HepG2 (cell line): ENCODE measurements around the gene NARS2. TPM values are rescaled to one million over a fixed set of nuclear protein-coding genes. Genes with fewer than 3 reads are reported as not detected.

ENCODE experiments used
- ATAC-seq: fragments of 200-7000 bp; cut with Tn5 transposase; 3 replicates; pipeline ENCODE4 v1.9.1; 2020; ENCODE audit warnings: mild to moderate bottlenecking, moderate library complexity
- BruUV-seq: library from RNA; stranded (reverse); fragments of 400-500 nt; replicated peaks from 2 replicates; lab custom pipeline; 2021; lab: Mats Ljungman, UMichigan
- CTCF ChIA-PET: fragments of 300-600 bp; formaldehyde crosslinking; extraction: SDS; loops from one replicate; lab custom pipeline; 2021; ENCODE audit warnings: low total read pairs, inconsistent platforms, low intra/inter-chr PET ratio; lab: Yijun Ruan, JAX
- POLR2A ChIA-PET: fragments of 350-600 bp; sonication (Branson Sonifier 250); formaldehyde crosslinking; loops from one replicate; lab custom pipeline; 2020; ENCODE audit warnings: antibody characterized with exemption, inconsistent platforms; lab: Yijun Ruan, JAX
- DNase-seq: peaks from one replicate; pipeline ENCODE4 v3.0.0-alpha.2; 2015; ENCODE audit warnings: low spot score
- FAIRE-seq: peaks from 3 replicates; lab custom pipeline; 2011; peaks lifted over from hg19 to GRCh38; lab: Jason Lieb, UNC
- H2AFZ ChIP-seq: one replicate; pipeline ENCODE4 v1.6.1; 2011; ENCODE audit warnings: low read length, inconsistent platforms
- H3K27ac ChIP-seq: fragments of 300-600 bp; 3 replicates; pipeline ENCODE4 v1.8.0; 2011; ENCODE audit warnings: mixed run types, mild to moderate bottlenecking, mixed read lengths, low read length, inconsistent platforms; ENCODE audit not compliant: insufficient read depth; ENCODE audit errors: extremely low read length
- H3K27me3 ChIP-seq, 2 experiments: fragments of 200-600 bp in 1 of 2; 2 replicates in 1 of 2; 3 replicates in 1 of 2; pipeline versions ENCODE4 v1.6.0 to v1.8.0; 2011; ENCODE audit warnings: low read length in 2 of 2, mild to moderate bottlenecking in 2 of 2, moderate library complexity in 2 of 2, inconsistent platforms in 1 of 2; ENCODE audit not compliant: insufficient read depth in 2 of 2, control insufficient read depth in 1 of 2
- H3K36me3 ChIP-seq, 2 experiments: fragments of 200-600 bp in 1 of 2; replicated peaks in 1 of 2; 2 replicates in 1 of 2; 3 replicates in 1 of 2; pipeline versions ENCODE4 v1.5.1 to v1.8.0; 2011; ENCODE audit warnings: low read length in 2 of 2, inconsistent platforms in 1 of 2; ENCODE audit not compliant: insufficient read depth in 2 of 2, control insufficient read depth in 1 of 2
- H3K4me1 ChIP-seq: 2 replicates; pipeline ENCODE4 v1.5.1; 2012; ENCODE audit warnings: low read length, inconsistent platforms; ENCODE audit not compliant: insufficient read depth
- H3K4me2 ChIP-seq: 2 replicates; pipeline ENCODE4 v1.6.0; 2011; ENCODE audit warnings: low read depth, low read length, inconsistent platforms
- H3K4me3 ChIP-seq, 3 experiments: fragments of 200-600 bp in 1 of 3; sonication (generic), shearing (Covaris generic) in 1 of 3; replicated peaks in 1 of 3; 2 replicates each; pipeline ENCODE4 v1.5.1; 2011 to 2016; ENCODE audit warnings: low read length in 3 of 3, inconsistent platforms in 2 of 3, low read depth in 2 of 3, mild to moderate bottlenecking in 2 of 3, control low read depth in 1 of 3, mixed read lengths in 1 of 3; ENCODE audit not compliant: insufficient read depth in 1 of 3
- H3K79me2 ChIP-seq: one replicate; pipeline ENCODE4 v1.6.1; 2011; ENCODE audit warnings: low read length, inconsistent platforms; ENCODE audit not compliant: insufficient read depth
- H3K9ac ChIP-seq: 2 replicates; pipeline ENCODE4 v1.6.0; 2011; ENCODE audit warnings: mild to moderate bottlenecking, low read depth, low read length, inconsistent platforms; ENCODE audit not compliant: insufficient read depth
- H3K9me3 ChIP-seq: 2 replicates; pipeline ENCODE4 v1.5.1; 2012; ENCODE audit warnings: mild to moderate bottlenecking, low read length
- H4K20me1 ChIP-seq: 2 replicates; pipeline ENCODE4 v1.6.0; 2011; ENCODE audit warnings: inconsistent platforms, mild to moderate bottlenecking, low read length, moderate library complexity; ENCODE audit not compliant: insufficient read depth
- ARNT ChIP-seq: fragments of 450-650 bp; IDR thresholded peaks from 2 replicates; pipeline ENCODE4 v1.6.1; 2017
- EZH2 ChIP-seq: conservative IDR thresholded peaks from 2 replicates; pipeline ENCODE4 v1.6.1; 2012; ENCODE audit warnings: mild to moderate bottlenecking, low read depth, low read length, moderate library complexity
- KDM3A ChIP-seq: IDR thresholded peaks from 2 replicates; pipeline ENCODE4 v1.6.1; 2018; ENCODE audit warnings: low read depth, missing compliant biosample characterization
- KLF12 ChIP-seq: sonication (generic); formaldehyde crosslinking; IDR thresholded peaks from 2 replicates; pipeline ENCODE4 v1.4.0; 2020; ENCODE audit warnings: missing genetic modification reagents, borderline replicate concordance
- RARG ChIP-seq: sonication (generic); formaldehyde crosslinking; IDR thresholded peaks from 2 replicates; pipeline ENCODE4 v1.4.0; 2020; ENCODE audit warnings: low read depth, mild to moderate bottlenecking, missing genetic modification reagents
- RCOR2 ChIP-seq: IDR thresholded peaks from 2 replicates; pipeline ENCODE4 v1.6.1; 2016; ENCODE audit warnings: missing biosample characterization, missing genetic modification reagents
- SMAD3 ChIP-seq: sonication (generic); formaldehyde crosslinking; IDR thresholded peaks from 2 replicates; pipeline ENCODE4 v1.4.0; 2020; ENCODE audit warnings: missing genetic modification reagents
- XBP1 ChIP-seq: sonication (generic); formaldehyde crosslinking; IDR thresholded peaks from 2 replicates; pipeline ENCODE4 v1.5.0; 2020; ENCODE audit warnings: missing genetic modification reagents
- ZNF451 ChIP-seq: sonication (generic); formaldehyde crosslinking; IDR thresholded peaks from 2 replicates; pipeline ENCODE4 v1.5.0; 2020; ENCODE audit warnings: mild to moderate bottlenecking, missing genetic modification reagents
- WGBS: methylation state at CpG from one replicate; pipeline ENCODE4 v1.1.6; 2017; ENCODE audit warnings: low lambda C conversion rate; 5-methylcytosine and 5-hydroxymethylcytosine counted together
- in situ Hi-C: cut with HindIII; loops from 2 replicates; pipeline ENCODE4 v1.10.0; 2017; ENCODE audit warnings: low pct_unique_long_range_greater_than_20kb; ENCODE audit not compliant: extremely low pct_ligation_motif_present
- intact Hi-C: fragments of 100-400 bp; cut with micrococcal nuclease; formaldehyde crosslinking; loops from one replicate; pipeline ENCODE4 v1.10.0; 2022; ENCODE audit not compliant: unreplicated experiment
- polyA plus RNA-seq, 8 experiments: library from polyadenylated mRNA; depleted of rRNA in 3 of 8; stranded (reverse) in 7 of 8; unstranded in 1 of 8; fragments of >200 nt; fragmentation: Illumina TruSeq in 4 of 8; extraction: Trizol in 4 of 8; gene quantifications; 2 replicates each; pipeline versions ENCODE4 v1.2.1 to v1.2.3, GENCODE V29; 2011 to 2016; ENCODE audit warnings: low read depth in 4 of 8, missing spikeins in 1 of 8, mixed read lengths in 1 of 8; ENCODE audit not compliant: insufficient read depth in 1 of 8
- total RNA-seq, 5 experiments: library from RNA; depleted of rRNA; stranded (reverse); fragments of >200 nt; fragmentation: Illumina TruSeq; extraction: Trizol; gene quantifications; 2 replicates each; pipeline ENCODE4 v1.2.3, GENCODE V29; 2016; ENCODE audit warnings: low read depth in 1 of 5
- TF ChIP-seq, protein P1 (sequence below): sonication (generic); formaldehyde crosslinking; IDR thresholded peaks from 2 replicates; pipeline ENCODE4 v1.4.0; 2020; ENCODE audit warnings: mild to moderate bottlenecking, missing genetic modification reagents
- TF ChIP-seq, protein P2 (sequence below): sonication (generic); formaldehyde crosslinking; IDR thresholded peaks from 2 replicates; pipeline ENCODE4 v1.8.1; 2023; ENCODE audit warnings: mild to moderate bottlenecking, inconsistent platforms, moderate library complexity, missing genetic modification reagents, borderline replicate concordance
- TF ChIP-seq, protein P3 (sequence below): sonication (generic); formaldehyde crosslinking; IDR thresholded peaks from 2 replicates; pipeline ENCODE4 v1.8.0; 2022; ENCODE audit warnings: mild to moderate bottlenecking, missing genetic modification reagents; ENCODE audit not compliant: insufficient replicate concordance
- TF ChIP-seq, protein P4 (sequence below): sonication (generic); formaldehyde crosslinking; IDR thresholded peaks from 2 replicates; pipeline ENCODE4 v1.5.1; 2020; ENCODE audit warnings: missing genetic modification reagents, mild to moderate bottlenecking, borderline replicate concordance
- TF ChIP-seq, protein P5 (sequence below): sonication (generic); formaldehyde crosslinking; IDR thresholded peaks from 2 replicates; pipeline ENCODE4 v1.4.0; 2020; ENCODE audit warnings: mild to moderate bottlenecking, low read depth, missing genetic modification reagents
- TF ChIP-seq, protein P6 (sequence below): sonication (generic); formaldehyde crosslinking; IDR thresholded peaks from 2 replicates; pipeline ENCODE4 v1.4.0; 2020; ENCODE audit warnings: missing genetic modification reagents

Gene NARS2
- total and polyA plus RNA-seq, 2 of the 13 experiments (the other 11 are each of a cell fraction or from before 2014, with no cell fraction given): 45.9 to 65.0 TPM

DNA sequence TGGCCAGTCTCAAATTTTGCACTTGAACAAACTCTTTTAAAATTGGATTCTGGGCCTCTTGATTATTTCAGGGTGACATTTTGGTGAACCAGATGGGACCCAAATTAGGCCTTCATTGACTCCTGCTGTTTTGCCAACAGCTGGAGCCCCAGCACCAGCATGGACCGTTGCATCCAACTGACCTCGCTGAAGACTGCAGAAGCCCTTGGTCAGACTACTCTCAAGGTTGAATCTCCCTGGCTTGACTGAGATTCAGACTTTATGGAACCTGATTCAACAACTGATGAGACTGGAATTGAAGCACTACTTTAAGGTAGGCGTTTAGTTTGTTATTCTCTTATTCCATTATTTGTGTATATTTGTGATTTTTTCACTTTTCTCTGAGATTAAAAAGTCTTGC is 41.7 kb downstream of the NARS2 start:
- in situ Hi-C loops (no loop called here), intact Hi-C loops (no loop called here)
- no peak overlapping the region for H3K9ac ChIP-seq
- no peak overlapping the region for H3K4me3 ChIP-seq
- no peak overlapping the region for H3K4me2 ChIP-seq
- no peak overlapping the region for H2AFZ ChIP-seq
- H3K27ac ChIP-seq: no peak overlapping the region
- H3K79me2 ChIP-seq: peaks cover 1% of the 10 kb centered on the region
- H3K9me3 ChIP-seq: no peaks in the 10 kb centered on the region
- TF ChIP-seq, protein P1, sequence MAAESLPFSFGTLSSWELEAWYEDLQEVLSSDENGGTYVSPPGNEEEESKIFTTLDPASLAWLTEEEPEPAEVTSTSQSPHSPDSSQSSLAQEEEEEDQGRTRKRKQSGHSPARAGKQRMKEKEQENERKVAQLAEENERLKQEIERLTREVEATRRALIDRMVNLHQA: no peak
- no peak for TF ChIP-seq XBP1 (CRISPR knock-in tag)
- TF ChIP-seq, protein P2, sequence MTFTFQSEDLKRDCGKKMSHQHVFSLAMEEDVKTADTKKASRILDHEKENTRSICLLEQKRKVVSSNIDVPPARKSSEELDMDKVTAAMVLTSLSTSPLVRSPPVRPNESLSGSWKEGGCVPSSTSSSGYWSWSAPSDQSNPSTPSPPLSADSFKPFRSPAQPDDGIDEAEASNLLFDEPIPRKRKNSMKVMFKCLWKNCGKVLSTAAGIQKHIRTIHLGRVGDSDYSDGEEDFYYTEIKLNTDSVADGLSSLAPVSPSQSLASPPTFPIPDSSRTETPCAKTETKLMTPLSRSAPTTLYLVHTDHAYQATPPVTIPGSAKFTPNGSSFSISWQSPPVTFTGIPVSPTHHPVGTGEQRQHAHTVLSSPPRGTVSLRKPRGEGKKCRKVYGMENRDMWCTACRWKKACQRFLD (CRISPR knock-in tag): no peak
- no peak for TF ChIP-seq ARNT
- TF ChIP-seq KLF12 (CRISPR knock-in tag): no peak
- TF ChIP-seq, protein P3, sequence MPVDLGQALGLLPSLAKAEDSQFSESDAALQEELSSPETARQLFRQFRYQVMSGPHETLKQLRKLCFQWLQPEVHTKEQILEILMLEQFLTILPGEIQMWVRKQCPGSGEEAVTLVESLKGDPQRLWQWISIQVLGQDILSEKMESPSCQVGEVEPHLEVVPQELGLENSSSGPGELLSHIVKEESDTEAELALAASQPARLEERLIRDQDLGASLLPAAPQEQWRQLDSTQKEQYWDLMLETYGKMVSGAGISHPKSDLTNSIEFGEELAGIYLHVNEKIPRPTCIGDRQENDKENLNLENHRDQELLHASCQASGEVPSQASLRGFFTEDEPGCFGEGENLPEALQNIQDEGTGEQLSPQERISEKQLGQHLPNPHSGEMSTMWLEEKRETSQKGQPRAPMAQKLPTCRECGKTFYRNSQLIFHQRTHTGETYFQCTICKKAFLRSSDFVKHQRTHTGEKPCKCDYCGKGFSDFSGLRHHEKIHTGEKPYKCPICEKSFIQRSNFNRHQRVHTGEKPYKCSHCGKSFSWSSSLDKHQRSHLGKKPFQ (CRISPR knock-in tag): no peak
- no peak for TF ChIP-seq KDM3A (CRISPR knock-in tag)
- TF ChIP-seq ZNF451 (CRISPR knock-in tag): no peak
- TF ChIP-seq RCOR2 (CRISPR knock-in tag): no peak
- TF ChIP-seq, protein P4, sequence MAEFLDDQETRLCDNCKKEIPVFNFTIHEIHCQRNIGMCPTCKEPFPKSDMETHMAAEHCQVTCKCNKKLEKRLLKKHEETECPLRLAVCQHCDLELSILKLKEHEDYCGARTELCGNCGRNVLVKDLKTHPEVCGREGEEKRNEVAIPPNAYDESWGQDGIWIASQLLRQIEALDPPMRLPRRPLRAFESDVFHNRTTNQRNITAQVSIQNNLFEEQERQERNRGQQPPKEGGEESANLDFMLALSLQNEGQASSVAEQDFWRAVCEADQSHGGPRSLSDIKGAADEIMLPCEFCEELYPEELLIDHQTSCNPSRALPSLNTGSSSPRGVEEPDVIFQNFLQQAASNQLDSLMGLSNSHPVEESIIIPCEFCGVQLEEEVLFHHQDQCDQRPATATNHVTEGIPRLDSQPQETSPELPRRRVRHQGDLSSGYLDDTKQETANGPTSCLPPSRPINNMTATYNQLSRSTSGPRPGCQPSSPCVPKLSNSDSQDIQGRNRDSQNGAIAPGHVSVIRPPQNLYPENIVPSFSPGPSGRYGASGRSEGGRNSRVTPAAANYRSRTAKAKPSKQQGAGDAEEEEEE: no peak
- no peak for TF ChIP-seq EZH2
- TF ChIP-seq SMAD3 (CRISPR knock-in tag): no peak
- TF ChIP-seq, protein P5, sequence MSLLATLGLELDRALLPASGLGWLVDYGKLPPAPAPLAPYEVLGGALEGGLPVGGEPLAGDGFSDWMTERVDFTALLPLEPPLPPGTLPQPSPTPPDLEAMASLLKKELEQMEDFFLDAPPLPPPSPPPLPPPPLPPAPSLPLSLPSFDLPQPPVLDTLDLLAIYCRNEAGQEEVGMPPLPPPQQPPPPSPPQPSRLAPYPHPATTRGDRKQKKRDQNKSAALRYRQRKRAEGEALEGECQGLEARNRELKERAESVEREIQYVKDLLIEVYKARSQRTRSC (CRISPR knock-in tag): no peak
- TF ChIP-seq, protein P6, sequence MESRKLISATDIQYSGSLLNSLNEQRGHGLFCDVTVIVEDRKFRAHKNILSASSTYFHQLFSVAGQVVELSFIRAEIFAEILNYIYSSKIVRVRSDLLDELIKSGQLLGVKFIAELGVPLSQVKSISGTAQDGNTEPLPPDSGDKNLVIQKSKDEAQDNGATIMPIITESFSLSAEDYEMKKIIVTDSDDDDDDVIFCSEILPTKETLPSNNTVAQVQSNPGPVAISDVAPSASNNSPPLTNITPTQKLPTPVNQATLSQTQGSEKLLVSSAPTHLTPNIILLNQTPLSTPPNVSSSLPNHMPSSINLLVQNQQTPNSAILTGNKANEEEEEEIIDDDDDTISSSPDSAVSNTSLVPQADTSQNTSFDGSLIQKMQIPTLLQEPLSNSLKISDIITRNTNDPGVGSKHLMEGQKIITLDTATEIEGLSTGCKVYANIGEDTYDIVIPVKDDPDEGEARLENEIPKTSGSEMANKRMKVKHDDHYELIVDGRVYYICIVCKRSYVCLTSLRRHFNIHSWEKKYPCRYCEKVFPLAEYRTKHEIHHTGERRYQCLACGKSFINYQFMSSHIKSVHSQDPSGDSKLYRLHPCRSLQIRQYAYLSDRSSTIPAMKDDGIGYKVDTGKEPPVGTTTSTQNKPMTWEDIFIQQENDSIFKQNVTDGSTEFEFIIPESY (CRISPR knock-in tag): no peak
- TF ChIP-seq RARG (CRISPR knock-in tag): no peak
- POLR2A ChIA-PET: no interaction called here
- WGBS: 96% methylated on average over 1 of the region's 3 CpGs
- no TSS peak for BruUV-seq
- FAIRE-seq (no peak), DNase-seq (no peak), ATAC-seq (no peak)
- H3K4me1 ChIP-seq: no peaks in the 10 kb centered on the region
- peaks cover 4% of the 10 kb centered on the region; the same call in 1 of the 2 replicates for H4K20me1 ChIP-seq
- CTCF ChIA-PET: no interaction called here
- peaks cover 17 to 43% of the 10 kb centered on the region in 2 experiments for H3K36me3 ChIP-seq
- H3K27me3 ChIP-seq: no peaks in the 10 kb centered on the region
